ENCODE measurements around the gene TACC3.
A peak's percentile ranks its signal among the peaks of the same experiment; 100 is the strongest.

The TACC3 gene

GRCh38 chr4:1725521-1725920 is 4.2 kb downstream of the TACC3 start:
- no peak for DNase-seq

- DNase-seq, result peak; percentile 82
Observed at GRCh38 chr4:1726146-1726934, 5.0 kb downstream of the TACC3 start.

- peak; percentile 89 for DNase-seq
Observed at GRCh38 chr4:1727117-1728031, 6.1 kb downstream of the TACC3 start.

- DNase-seq, result no peak
Observed at GRCh38 chr4:1728061-1728980, 7.0 kb downstream of the TACC3 start.

- DNase-seq, result no peak
Observed at GRCh38 chr4:1730532-1731135, 9.3 kb downstream of the TACC3 start.

GRCh38 chr4:1731180-1731579 is 9.9 kb downstream of the TACC3 start:
- DNase-seq, result no peak

GRCh38 chr4:1732911-1733310 is 11.6 kb downstream of the TACC3 start:
- no peak for DNase-seq

- no peak for DNase-seq
Observed at GRCh38 chr4:1735215-1735614, 13.9 kb downstream of the TACC3 start.

GRCh38 chr4:1736812-1737211 is 15.5 kb downstream of the TACC3 start:
- no peak for DNase-seq

GRCh38 chr4:1737666-1738065 is 16.3 kb downstream of the TACC3 start:
- no peak for DNase-seq

- no peak for DNase-seq
Observed at GRCh38 chr4:1738410-1738809, 17.1 kb downstream of the TACC3 start.

- DNase-seq, result no peak
Observed at GRCh38 chr4:1739358-1739757, 18.0 kb downstream of the TACC3 start.

GRCh38 chr4:1740021-1740545 is 18.8 kb downstream of the TACC3 start:
- DNase-seq, result no peak

GRCh38 chr4:1741208-1741607 is 19.9 kb downstream of the TACC3 start:
- DNase-seq, result no peak

GRCh38 chr4:1743551-1743950 is 22.2 kb downstream of the TACC3 start:
- no peak for DNase-seq

GRCh38 chr4:1743975-1744374 is 22.7 kb downstream of the TACC3 start:
- DNase-seq, result no peak

- DNase-seq, result no peak
Observed at GRCh38 chr4:1744552-1744951, 23.2 kb downstream of the TACC3 start.

GRCh38 chr4:1745165-1745564 is 23.8 kb downstream of the TACC3 start:
- no peak for DNase-seq

- DNase-seq, result no peak
Observed at GRCh38 chr4:1745697-1746096, 24.4 kb downstream of the TACC3 start.

GRCh38 chr4:1746265-1746691 is 25.0 kb downstream of the TACC3 start:
- DNase-seq, result peak; percentile 67

- no peak for DNase-seq
Observed at GRCh38 chr4:1746919-1747602, 25.7 kb downstream of the TACC3 start.

- DNase-seq, result no peak
Observed at GRCh38 chr4:1747603-1747967, 26.3 kb downstream of the TACC3 start.
